ENCODE measurements around the gene GRWD1.

DNA sequence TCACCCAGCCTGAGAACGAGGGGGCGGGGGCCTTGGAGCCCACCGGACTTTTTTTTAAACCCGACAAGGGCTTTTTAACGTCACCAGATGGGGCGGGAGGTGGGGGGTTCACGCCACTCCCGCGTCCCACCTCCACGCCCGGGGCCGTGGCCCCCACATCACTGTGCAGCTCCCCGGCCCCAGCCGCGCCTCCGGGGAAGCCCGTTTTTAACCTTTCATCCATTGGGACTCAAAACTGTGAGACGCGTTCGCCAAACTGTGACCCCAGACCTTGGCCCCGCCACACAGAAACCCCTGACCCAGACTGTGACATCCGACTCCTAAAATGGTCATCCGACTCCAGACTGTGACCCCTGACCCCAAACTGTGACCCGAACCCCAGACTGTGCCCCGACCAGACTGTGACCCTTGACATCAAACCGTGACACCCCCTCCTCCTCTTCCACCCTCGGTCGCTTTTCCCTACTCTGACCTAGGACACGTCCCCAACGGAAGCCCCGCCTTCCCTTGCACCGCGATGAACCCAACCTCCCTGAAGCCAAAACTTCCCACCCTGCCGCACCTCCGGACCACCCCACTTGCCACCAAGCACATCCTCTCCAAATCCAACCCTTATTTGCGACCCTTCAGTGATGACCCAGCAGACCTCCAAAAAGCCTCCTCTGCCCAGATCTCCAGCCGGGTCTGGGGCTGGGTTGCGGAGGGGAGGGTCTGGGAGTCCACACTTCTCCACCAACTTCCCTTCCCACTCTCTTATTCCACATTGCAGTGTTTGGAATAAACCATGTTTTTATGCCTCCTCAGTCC, 1.5 kb upstream of the GRWD1 start:
- TF ChIP-seq POLR2A (IDR thresholded peaks at IDR 0.05) (no peak), POLR2AphosphoS5 (IDR thresholded peaks at IDR 0.05; ENCODE audit: insufficient read depth in 1 of 2, low read depth in 1 of 2) (no peak), CTCF (IDR thresholded peaks at IDR 0.05) (no peak)

All from vagina (tissue), 2 donors.